H54 (cell line): ENCODE measurements around the gene SRD5A1.

ENCODE experiments used
- DNase-seq: peaks from one replicate; pipeline ENCODE4 v3.0.0; 2011; ENCODE audit warnings: low spot score, mixed read lengths; ENCODE audit not compliant: insufficient read length
- FAIRE-seq: peaks from 3 replicates; lab custom pipeline; 2011; peaks lifted over from hg19 to GRCh38; lab: Jason Lieb, UNC
- POLR2A ChIP-seq: IDR thresholded peaks from 2 replicates; pipeline ENCODE4 v1.6.1; 2011; ENCODE audit warnings: low read depth, mild to moderate bottlenecking, low read length

Gene SRD5A1

GRCh38 chr5:6632888-6633468 is at the start of gene SRD5A1, which contains the start of gene NSUN2:
SRD5A1 (plus strand) TSS chr5:6633440; CDS start chr5:6633577, 137 bp downstream.
NSUN2 (minus strand) TSS chr5:6633044; CDS start chr5:6632979, 65 bp downstream.
- DNase-seq, result peak; percentile 96
- FAIRE-seq, result no peak
- TF ChIP-seq POLR2A, result peak; percentile 78

GRCh38 chr5:6584101-6584645 is 49.1 kb upstream of the SRD5A1 start:
- TF ChIP-seq POLR2A, result no peak
- FAIRE-seq, result no peak
- DNase-seq, result no peak

GRCh38 chr5:6584727-6585126 is 48.5 kb upstream of the SRD5A1 start:
- TF ChIP-seq POLR2A, result no peak
- FAIRE-seq (no peak), DNase-seq (no peak)

- DNase-seq (no peak), FAIRE-seq (no peak)
- no peak for TF ChIP-seq POLR2A
Observed at GRCh38 chr5:6585168-6585567, 48.1 kb upstream of the SRD5A1 start.

- FAIRE-seq, result no peak
- DNase-seq, result no peak
- TF ChIP-seq POLR2A, result no peak
Observed at GRCh38 chr5:6585939-6586646, 47.1 kb upstream of the SRD5A1 start.

- DNase-seq, result no peak
- TF ChIP-seq POLR2A, result no peak
- no peak for FAIRE-seq
Observed at GRCh38 chr5:6586647-6587042, 46.6 kb upstream of the SRD5A1 start.

- DNase-seq (no peak), FAIRE-seq (no peak)
- TF ChIP-seq POLR2A, result no peak
Observed at GRCh38 chr5:6587171-6587570, 46.1 kb upstream of the SRD5A1 start.

GRCh38 chr5:6590581-6590980 is 42.7 kb upstream of the SRD5A1 start:
- no peak for TF ChIP-seq POLR2A
- no peak for FAIRE-seq
- DNase-seq, result no peak

GRCh38 chr5:6591671-6592288 is 41.5 kb upstream of the SRD5A1 start:
- FAIRE-seq (no peak), DNase-seq (no peak)
- TF ChIP-seq POLR2A, result no peak

- FAIRE-seq, result no peak
- no peak for DNase-seq
- no peak for TF ChIP-seq POLR2A
Observed at GRCh38 chr5:6592601-6593000, 40.6 kb upstream of the SRD5A1 start.

- DNase-seq (no peak), FAIRE-seq (no peak)
- no peak for TF ChIP-seq POLR2A
Observed at GRCh38 chr5:6593148-6594016, 39.9 kb upstream of the SRD5A1 start.

GRCh38 chr5:6594066-6594465 is 39.2 kb upstream of the SRD5A1 start:
- TF ChIP-seq POLR2A, result no peak
- no peak for FAIRE-seq
- no peak for DNase-seq

GRCh38 chr5:6595405-6595804 is 37.8 kb upstream of the SRD5A1 start:
- DNase-seq (no peak), FAIRE-seq (no peak)
- TF ChIP-seq POLR2A, result no peak
